Activated naive CD8-positive, alpha-beta T cell treated with anti-CD3 and anti-CD28 coated beads, Interleukin-2, amount 10 ng/mL, durations not matched to agents 7 days and 5 days (primary cell): ENCODE data around the gene DEFB124. TPM values are rescaled to one million over a fixed set of nuclear protein-coding genes. Genes with fewer than 3 reads are reported as not detected.
"Not testable (repeated sequence)": the region's sequence is repeated elsewhere in the genome, so short reads cannot be mapped to it uniquely, and the experiment has no call there.

Experiments used
- ATAC-seq: fragments of 150-1000 bp; cut with Tn5 transposase; one replicate; pipeline ENCODE4 v1.10.0; 2021; ENCODE audit warnings: low read depth, moderate library complexity
- POLR2A ChIA-PET: fragments of 350-600 bp; sonication (Branson Sonifier 250); formaldehyde crosslinking; loops from one replicate; lab custom pipeline; 2021; ENCODE audit warnings: antibody characterized with exemption; lab: Charles Lee
- DNase-seq: peaks from one replicate; pipeline ENCODE4 v3.0.0; 2021
- H3K27ac Mint-ChIP-seq: one replicate; pipeline ENCODE4 v1.8.0; 2022; ENCODE audit warnings: mild to moderate bottlenecking, mixed read lengths
- H3K27me3 Mint-ChIP-seq: one replicate; pipeline ENCODE4 v1.8.0; 2022; ENCODE audit warnings: mild to moderate bottlenecking, moderate library complexity, mixed read lengths
- H3K36me3 Mint-ChIP-seq: one replicate; pipeline ENCODE4 v1.8.0; 2021; ENCODE audit warnings: mild to moderate bottlenecking, mixed read lengths
- H3K4me1 Mint-ChIP-seq: one replicate; pipeline ENCODE4 v1.8.0; 2021; ENCODE audit warnings: mixed read lengths
- H3K4me3 Mint-ChIP-seq: one replicate; pipeline ENCODE4 v1.8.0; 2022; ENCODE audit warnings: mild to moderate bottlenecking, moderate library complexity, mixed read lengths
- H3K9me3 Mint-ChIP-seq: one replicate; pipeline ENCODE4 v1.8.0; 2021; ENCODE audit warnings: mixed read lengths
- total RNA-seq, 2 experiments: library from RNA; stranded (reverse); gene quantifications; one replicate each; pipeline ENCODE4 v1.2.3, GENCODE V29; 2021

Gene DEFB124
- total RNA-seq, 2 experiments from 2014 or later: not detected

GRCh38 chr20:31475472-31476293, 756 bp upstream of the DEFB124 start:
- peaks cover 2% of the 10 kb centered on the region for H3K36me3 Mint-ChIP-seq
- peaks cover 2% of the 10 kb centered on the region for H3K9me3 Mint-ChIP-seq
- H3K27ac Mint-ChIP-seq: no peak overlapping the region
- POLR2A ChIA-PET: no interaction called here
- no peak for ATAC-seq
- peaks cover 3% of the 10 kb centered on the region for H3K4me1 Mint-ChIP-seq
- H3K27me3 Mint-ChIP-seq: peaks cover 39% of the 10 kb centered on the region
- no peak overlapping the region for H3K4me3 Mint-ChIP-seq
- no peak for DNase-seq

- DNase-seq (no peak), ATAC-seq (no peak)
- H3K4me1 Mint-ChIP-seq: peaks cover 3% of the 10 kb centered on the region
- peaks cover 39% of the 10 kb centered on the region for H3K27me3 Mint-ChIP-seq
- peaks cover 2% of the 10 kb centered on the region for H3K9me3 Mint-ChIP-seq
- no peak overlapping the region for H3K27ac Mint-ChIP-seq
- H3K36me3 Mint-ChIP-seq: peaks cover 2% of the 10 kb centered on the region
- POLR2A ChIA-PET: no interaction called here
- H3K4me3 Mint-ChIP-seq: no peak overlapping the region
Observed at GRCh38 chr20:31474097-31474436, 860 bp downstream of the DEFB124 start.

- DNase-seq (no peak), ATAC-seq (no peak)
- Mint-ChIP-seq H3K4me1 (peaks cover 3% of the 10 kb centered on the region), H3K27me3 (peaks cover 38% of the 10 kb centered on the region), H3K27ac (no peak overlapping the region), H3K9me3 (peaks cover 2% of the 10 kb centered on the region), H3K36me3 (peaks cover 2% of the 10 kb centered on the region), H3K4me3 (no peak overlapping the region)
- POLR2A ChIA-PET: interaction anchor here (0.6 kb wide), 1 partner anchor 84 kb away, joined by 11 read pairs; no protein-coding TSS in a partner anchor
Observed at GRCh38 chr20:31473331-31474096, 1.4 kb downstream of the DEFB124 start.

GRCh38 chr20:31472395-31473330, 2.3 kb downstream of the DEFB124 start:
- H3K27ac Mint-ChIP-seq: no peak overlapping the region
- no peak overlapping the region for H3K4me3 Mint-ChIP-seq
- H3K36me3 Mint-ChIP-seq: peaks cover 2% of the 10 kb centered on the region
- POLR2A ChIA-PET: interaction anchor here (0.6 kb wide), 1 partner anchor 85 kb away, joined by 11 read pairs; no protein-coding TSS in a partner anchor
- peaks cover 2% of the 10 kb centered on the region for H3K9me3 Mint-ChIP-seq
- peaks cover 3% of the 10 kb centered on the region for H3K4me1 Mint-ChIP-seq
- DNase-seq: no peak
- no peak for ATAC-seq
- peaks cover 35% of the 10 kb centered on the region for H3K27me3 Mint-ChIP-seq

- POLR2A ChIA-PET, H3K36me3 Mint-ChIP-seq, H3K4me1 Mint-ChIP-seq, H3K9me3 Mint-ChIP-seq, ATAC-seq, H3K4me3 Mint-ChIP-seq, DNase-seq, H3K27ac Mint-ChIP-seq: not testable (repeated sequence)
- H3K27me3 Mint-ChIP-seq: peaks cover 26% of the 10 kb centered on the region
Observed at GRCh38 chr20:31470946-31471345, 4.0 kb downstream of the DEFB124 start.

- no peaks in the 10 kb centered on the region for H3K9me3 Mint-ChIP-seq
- POLR2A ChIA-PET: no interaction called here
- no peak overlapping the region for H3K4me3 Mint-ChIP-seq
- DNase-seq (no peak), ATAC-seq (no peak)
- no peaks in the 10 kb centered on the region for H3K36me3 Mint-ChIP-seq
- no peaks in the 10 kb centered on the region for H3K4me1 Mint-ChIP-seq
- no peak overlapping the region for H3K27ac Mint-ChIP-seq
- peaks cover 16% of the 10 kb centered on the region for H3K27me3 Mint-ChIP-seq
Observed at GRCh38 chr20:31454361-31454760, 20.6 kb downstream of the DEFB124 start.

GRCh38 chr20:31452575-31452974, 22.4 kb downstream of the DEFB124 start:
- H3K9me3 Mint-ChIP-seq: no peaks in the 10 kb centered on the region

GRCh38 chr20:31449511-31450414, 25.2 kb downstream of the DEFB124 start:
- DNase-seq (no peak), ATAC-seq (no peak)
- H3K27me3 Mint-ChIP-seq: peaks cover 5% of the 10 kb centered on the region
- POLR2A ChIA-PET: no interaction called here
- no peaks in the 10 kb centered on the region for H3K4me1 Mint-ChIP-seq
- H3K9me3 Mint-ChIP-seq: no peaks in the 10 kb centered on the region
- no peaks in the 10 kb centered on the region for H3K36me3 Mint-ChIP-seq
- H3K4me3 Mint-ChIP-seq: no peak overlapping the region
- no peak overlapping the region for H3K27ac Mint-ChIP-seq

More at GRCh38 chr20:31452575-31452974, 22.4 kb downstream of the DEFB124 start:
- Mint-ChIP-seq H3K36me3 (no peaks in the 10 kb centered on the region), H3K27me3 (peaks cover 9% of the 10 kb centered on the region), H3K4me1 (no peaks in the 10 kb centered on the region), H3K4me3 (no peak overlapping the region), H3K27ac (no peak overlapping the region)
- POLR2A ChIA-PET: no interaction called here
- DNase-seq: no peak
- no peak for ATAC-seq

GRCh38 chr20:31446084-31446819, 28.7 kb downstream of the DEFB124 start:
- no peaks in the 10 kb centered on the region for H3K36me3 Mint-ChIP-seq
- no peaks in the 10 kb centered on the region for H3K9me3 Mint-ChIP-seq
- H3K27ac Mint-ChIP-seq: no peak overlapping the region
- H3K4me3 Mint-ChIP-seq: no peak overlapping the region
- DNase-seq (no peak), ATAC-seq (no peak)
- POLR2A ChIA-PET: no interaction called here
- H3K27me3 Mint-ChIP-seq: peaks cover 3% of the 10 kb centered on the region
- H3K4me1 Mint-ChIP-seq: no peaks in the 10 kb centered on the region

- Mint-ChIP-seq H3K9me3 (no peaks in the 10 kb centered on the region), H3K36me3 (no peaks in the 10 kb centered on the region), H3K4me1 (no peaks in the 10 kb centered on the region), H3K27ac (no peak within 1 kb of the TSS), H3K4me3 (no peak within 1 kb of the TSS), H3K27me3 (peaks cover 5% of the 10 kb centered on the region)
- ATAC-seq: no peak
- DNase-seq: no peak
- POLR2A ChIA-PET: no interaction called here
Observed at GRCh38 chr20:31440012-31440659, 34.8 kb downstream of the DEFB124 start, which contains the start of gene DEFB123. Gene DEFB123 (plus strand): TSS chr20:31440632. CDS start chr20:31440699, 67 bp downstream.

GRCh38 chr20:31430568-31431115, 44.3 kb downstream of the DEFB124 start:
- DNase-seq (no peak), ATAC-seq (no peak)
- Mint-ChIP-seq H3K9me3 (no peaks in the 10 kb centered on the region), H3K4me1 (no peaks in the 10 kb centered on the region), H3K27ac (no peak overlapping the region), H3K27me3 (peaks cover 7% of the 10 kb centered on the region), H3K4me3 (no peak overlapping the region), H3K36me3 (no peaks in the 10 kb centered on the region)
- POLR2A ChIA-PET: no interaction called here
